HEK293 (cell line): Measurements from ENCODE around the gene TACR3.

Experiments
- CTCF ChIP-seq: fragments of 450-650 bp; formaldehyde crosslinking; IDR thresholded peaks from 2 replicates; pipeline ENCODE4 v1.5.1; 2016; ENCODE audit warnings: missing biosample characterization, missing genetic modification characterization
- GLIS1 ChIP-seq: fragments of 450-650 bp; formaldehyde crosslinking; IDR thresholded peaks from 2 replicates; pipeline ENCODE4 v1.5.1; 2016; ENCODE audit warnings: missing biosample characterization, missing genetic modification characterization
- YY1 ChIP-seq: fragments of 450-650 bp; formaldehyde crosslinking; IDR thresholded peaks from 2 replicates; pipeline ENCODE4 v1.5.1; 2018; ENCODE audit warnings: missing biosample characterization, missing genetic modification characterization
- ZBTB1 ChIP-seq: fragments of 450-650 bp; formaldehyde crosslinking; IDR thresholded peaks from 2 replicates; pipeline ENCODE4 v1.5.1; 2016; ENCODE audit warnings: missing biosample characterization, missing genetic modification characterization
- ZNF140 ChIP-seq: fragments of 450-650 bp; formaldehyde crosslinking; IDR thresholded peaks from 2 replicates; pipeline ENCODE4 v1.5.1; 2016; ENCODE audit warnings: missing biosample characterization, missing genetic modification characterization
- ZNF274 ChIP-seq, 2 experiments: fragments of 200-500 bp in 1 of 2; fragments of 450-650 bp in 1 of 2; sonication (Bioruptor generic) in 1 of 2; formaldehyde crosslinking in 1 of 2; IDR thresholded peaks; 2 replicates each; pipeline versions ENCODE4 v1.5.1 to v1.6.1; 2014 to 2016; ENCODE audit warnings: borderline replicate concordance in 1 of 2, inconsistent platforms in 1 of 2, low read length in 1 of 2, missing biosample characterization in 1 of 2, missing genetic modification characterization in 1 of 2
- ZNF302 ChIP-seq: fragments of 450-650 bp; formaldehyde crosslinking; IDR thresholded peaks from 2 replicates; pipeline ENCODE4 v1.5.1; 2016; ENCODE audit warnings: missing biosample characterization, missing genetic modification characterization, low read depth
- ZNF433 ChIP-seq: fragments of 450-650 bp; formaldehyde crosslinking; IDR thresholded peaks from 2 replicates; pipeline ENCODE4 v1.5.1; 2016; ENCODE audit warnings: missing biosample characterization, missing genetic modification characterization, low read depth
- ZNF610 ChIP-seq: fragments of 450-650 bp; formaldehyde crosslinking; IDR thresholded peaks from 2 replicates; pipeline ENCODE4 v1.5.1; 2016; ENCODE audit warnings: missing biosample characterization, missing genetic modification characterization, borderline replicate concordance
- ZNF623 ChIP-seq: fragments of 450-650 bp; formaldehyde crosslinking; IDR thresholded peaks from 2 replicates; pipeline ENCODE4 v1.5.1; 2016; ENCODE audit warnings: missing biosample characterization, missing genetic modification characterization
- ZNF692 ChIP-seq: fragments of 450-650 bp; formaldehyde crosslinking; IDR thresholded peaks from 2 replicates; pipeline ENCODE4 v1.5.1; 2016; ENCODE audit warnings: missing biosample characterization, missing genetic modification characterization
- ZNF843 ChIP-seq: fragments of 450-650 bp; formaldehyde crosslinking; IDR thresholded peaks from 2 replicates; pipeline ENCODE4 v1.5.1; 2016; ENCODE audit warnings: missing biosample characterization, missing genetic modification characterization
- TF ChIP-seq, protein P1 (sequence below): fragments of 450-650 bp; formaldehyde crosslinking; IDR thresholded peaks from 2 replicates; pipeline ENCODE4 v1.5.1; 2016; ENCODE audit warnings: missing biosample characterization, missing genetic modification characterization

- TF ChIP-seq CTCF (tag by site-specific recombination) (no peak), ZNF623 (tag by site-specific recombination) (no peak), ZNF692 (no peak), YY1 (tag by site-specific recombination) (no peak), ZNF610 (no peak), ZNF302 (tag by site-specific recombination) (no peak), GLIS1 (tag by site-specific recombination) (no peak), ZNF843 (tag by site-specific recombination) (no peak), ZBTB1 (tag by site-specific recombination) (no peak), ZNF274 (IDR thresholded peaks at IDR 0.05; ENCODE audit: low read length) (no peak), ZNF274 (tag by site-specific recombination; IDR thresholded peaks at IDR 0.05; ENCODE audit: borderline replicate concordance) (no peak), ZNF433 (tag by site-specific recombination) (no peak), ZNF140 (no peak)
- TF ChIP-seq, protein P1, sequence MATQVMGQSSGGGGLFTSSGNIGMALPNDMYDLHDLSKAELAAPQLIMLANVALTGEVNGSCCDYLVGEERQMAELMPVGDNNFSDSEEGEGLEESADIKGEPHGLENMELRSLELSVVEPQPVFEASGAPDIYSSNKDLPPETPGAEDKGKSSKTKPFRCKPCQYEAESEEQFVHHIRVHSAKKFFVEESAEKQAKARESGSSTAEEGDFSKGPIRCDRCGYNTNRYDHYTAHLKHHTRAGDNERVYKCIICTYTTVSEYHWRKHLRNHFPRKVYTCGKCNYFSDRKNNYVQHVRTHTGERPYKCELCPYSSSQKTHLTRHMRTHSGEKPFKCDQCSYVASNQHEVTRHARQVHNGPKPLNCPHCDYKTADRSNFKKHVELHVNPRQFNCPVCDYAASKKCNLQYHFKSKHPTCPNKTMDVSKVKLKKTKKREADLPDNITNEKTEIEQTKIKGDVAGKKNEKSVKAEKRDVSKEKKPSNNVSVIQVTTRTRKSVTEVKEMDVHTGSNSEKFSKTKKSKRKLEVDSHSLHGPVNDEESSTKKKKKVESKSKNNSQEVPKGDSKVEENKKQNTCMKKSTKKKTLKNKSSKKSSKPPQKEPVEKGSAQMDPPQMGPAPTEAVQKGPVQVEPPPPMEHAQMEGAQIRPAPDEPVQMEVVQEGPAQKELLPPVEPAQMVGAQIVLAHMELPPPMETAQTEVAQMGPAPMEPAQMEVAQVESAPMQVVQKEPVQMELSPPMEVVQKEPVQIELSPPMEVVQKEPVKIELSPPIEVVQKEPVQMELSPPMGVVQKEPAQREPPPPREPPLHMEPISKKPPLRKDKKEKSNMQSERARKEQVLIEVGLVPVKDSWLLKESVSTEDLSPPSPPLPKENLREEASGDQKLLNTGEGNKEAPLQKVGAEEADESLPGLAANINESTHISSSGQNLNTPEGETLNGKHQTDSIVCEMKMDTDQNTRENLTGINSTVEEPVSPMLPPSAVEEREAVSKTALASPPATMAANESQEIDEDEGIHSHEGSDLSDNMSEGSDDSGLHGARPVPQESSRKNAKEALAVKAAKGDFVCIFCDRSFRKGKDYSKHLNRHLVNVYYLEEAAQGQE (tag by site-specific recombination): no peak
Observed at GRCh38 chr4:103719830-103720207, at the start of gene TACR3.
